Endothelial cell of umbilical vein (primary cell): ENCODE measurements around the gene ST3GAL4. TPM values are rescaled to one million over a fixed set of nuclear protein-coding genes. Genes with fewer than 3 reads are reported as not detected.

Source experiments
- BruUV-seq: library from RNA; stranded (reverse); fragments of 400-500 nt; replicated peaks from 2 replicates; lab custom pipeline; 2021; lab: Mats Ljungman, UMichigan
- CTCF ChIA-PET: fragments of 300-600, 350-600 bp; sonication (Branson Sonifier 250); formaldehyde crosslinking; loops from one replicate; lab custom pipeline; 2021; ENCODE audit warnings: antibody characterized with exemption, inconsistent platforms; lab: Charles Lee
- POLR2A ChIA-PET: fragments of 300-600, 350-600 bp; sonication (Branson Sonifier 250); formaldehyde crosslinking; loops from one replicate; lab custom pipeline; 2021; ENCODE audit warnings: antibody characterized with exemption, inconsistent platforms; lab: Charles Lee
- DNase-seq: peaks from one replicate; pipeline ENCODE4 v3.0.0-alpha.2; 2011; ENCODE audit warnings: low read depth, low spot score
- FAIRE-seq: peaks from 2 replicates; lab custom pipeline; 2011; peaks lifted over from hg19 to GRCh38; lab: Jason Lieb, UNC
- H2AFZ ChIP-seq: 2 replicates; pipeline ENCODE4 v1.6.0; 2012; ENCODE audit warnings: low read depth, low read length, control low read depth, inconsistent platforms
- H3K27ac ChIP-seq: 2 replicates; pipeline ENCODE4 v1.5.1; 2011; ENCODE audit warnings: low read depth, mild to moderate bottlenecking, control low read depth, low read length, moderate library complexity; ENCODE audit not compliant: insufficient read depth
- H3K27me3 ChIP-seq, 2 experiments: 2 replicates each; pipeline versions ENCODE4 v1.6.0 to v1.6.1; 2011; ENCODE audit warnings: low read length in 2 of 2, mixed read lengths in 1 of 2; ENCODE audit not compliant: control insufficient read depth in 2 of 2, insufficient read depth in 2 of 2
- H3K36me3 ChIP-seq, 2 experiments: 2 replicates in 1 of 2; 3 replicates in 1 of 2; pipeline ENCODE4 v1.5.1; 2011; ENCODE audit warnings: low read length in 2 of 2, mild to moderate bottlenecking in 1 of 2, moderate library complexity in 1 of 2; ENCODE audit not compliant: control insufficient read depth in 2 of 2, insufficient read depth in 2 of 2; ENCODE audit errors: extremely low read depth in 1 of 2
- H3K4me1 ChIP-seq: 3 replicates; pipeline ENCODE4 v1.5.1; 2011; ENCODE audit warnings: mild to moderate bottlenecking, low read length; ENCODE audit not compliant: control insufficient read depth, insufficient read depth; ENCODE audit errors: extremely low read depth
- H3K4me2 ChIP-seq: 2 replicates; pipeline ENCODE4 v1.6.1; 2011; ENCODE audit warnings: low read length, control low read depth, mixed read lengths; ENCODE audit not compliant: insufficient read depth
- H3K4me3 ChIP-seq, 3 experiments: fragments of 200-600 bp in 1 of 3; sonication (generic), shearing (Covaris generic) in 1 of 3; replicated peaks in 1 of 3; 2 replicates each; pipeline ENCODE4 v1.5.1; 2011 to 2016; ENCODE audit warnings: control low read depth in 3 of 3, low read length in 3 of 3, mild to moderate bottlenecking in 2 of 3, inconsistent platforms in 1 of 3, low read depth in 1 of 3, moderate library complexity in 1 of 3; ENCODE audit not compliant: insufficient read depth in 1 of 3
- H3K79me2 ChIP-seq: 2 replicates; pipeline ENCODE4 v1.6.0; 2012; ENCODE audit warnings: low read length, inconsistent platforms; ENCODE audit not compliant: control insufficient read depth, insufficient read depth
- H3K9ac ChIP-seq: replicated peaks from 2 replicates; pipeline ENCODE3; 2011; ENCODE audit warnings: low read length, control low read depth; ENCODE audit not compliant: insufficient read depth; ENCODE audit errors: extremely low read depth
- H3K9me1 ChIP-seq: replicated peaks from 3 replicates; pipeline ENCODE4 v1.6.0; 2011; ENCODE audit warnings: mild to moderate bottlenecking, low read length; ENCODE audit not compliant: control insufficient read depth, insufficient read depth; ENCODE audit errors: extremely low read depth
- H3K9me3 ChIP-seq: replicated peaks from 2 replicates; pipeline ENCODE4 v1.5.1; 2012; ENCODE audit warnings: low read length, inconsistent platforms; ENCODE audit not compliant: control insufficient read depth, insufficient read depth
- H4K20me1 ChIP-seq: replicated peaks from 2 replicates; pipeline ENCODE3; 2011; ENCODE audit warnings: mild to moderate bottlenecking, low read length; ENCODE audit not compliant: control insufficient read depth, insufficient read depth; ENCODE audit errors: extremely low read depth
- CTCF ChIP-seq, 2 donors: IDR thresholded peaks; 1 replicate in 1 of 2; 2 replicates in 1 of 2; pipeline ENCODE4 v1.5.1; 2011; ENCODE audit warnings: low read length in 2 of 2, mild to moderate bottlenecking in 2 of 2, moderate library complexity in 2 of 2, control low read depth in 1 of 2, inconsistent platforms in 1 of 2, low read depth in 1 of 2; ENCODE audit not compliant: insufficient read depth in 1 of 2; ENCODE audit errors: extremely low read depth in 1 of 2
- EZH2 ChIP-seq: IDR thresholded peaks from 2 replicates; pipeline ENCODE4 v1.6.1; 2012; ENCODE audit warnings: borderline replicate concordance, low read depth, mild to moderate bottlenecking, moderate library complexity, low read length, inconsistent platforms; ENCODE audit not compliant: severe bottlenecking
- FOS ChIP-seq: IDR thresholded peaks from 2 replicates; pipeline ENCODE4 v1.6.1; 2011; ENCODE audit warnings: mild to moderate bottlenecking, low read length, moderate library complexity, borderline replicate concordance; ENCODE audit not compliant: insufficient read depth
- GATA2 ChIP-seq: IDR thresholded peaks from 2 replicates; pipeline ENCODE4 v1.7.0; 2011; ENCODE audit warnings: low read depth, mild to moderate bottlenecking, moderate library complexity, mixed read lengths, low read length; ENCODE audit not compliant: insufficient read length, insufficient read depth
- JUN ChIP-seq: IDR thresholded peaks from 2 replicates; pipeline ENCODE4 v1.6.1; 2011; ENCODE audit warnings: borderline replicate concordance, low read depth; ENCODE audit not compliant: insufficient read length, insufficient read depth
- MYC ChIP-seq: IDR thresholded peaks from one replicate; pipeline ENCODE4 v1.6.1; 2011; ENCODE audit warnings: mild to moderate bottlenecking, low read depth, low read length
- POLR2A ChIP-seq: IDR thresholded peaks from 2 replicates; pipeline ENCODE4 v1.6.1; 2012; ENCODE audit warnings: low read depth, mild to moderate bottlenecking, control low read depth, low read length
- POLR2AphosphoS5 ChIP-seq: IDR thresholded peaks from 2 replicates; pipeline ENCODE4 v1.6.1; 2012; ENCODE audit warnings: low read depth, mild to moderate bottlenecking, control low read depth, low read length, moderate library complexity; ENCODE audit not compliant: insufficient read depth
- dilution Hi-C: fragments of 300-500 bp; cut with MboI; formaldehyde crosslinking; loops from one replicate; pipeline ENCODE4 v1.15.0; 2019; ENCODE audit warnings: low sequenced_read_pairs; ENCODE audit not compliant: extremely low pct_ligation_motif_present
- intact Hi-C: fragments of 100-400 bp; cut with micrococcal nuclease; formaldehyde crosslinking; loops from one replicate; pipeline ENCODE4 v1.10.0; 2022
- polyA plus RNA-seq, 4 experiments: library from polyadenylated mRNA; depleted of rRNA in 3 of 4; stranded (reverse) in 3 of 4; unstranded in 1 of 4; fragments of >200 nt; gene quantifications; 2 replicates each; pipeline versions ENCODE4 v1.2.1 to v1.2.3, GENCODE V29; 2011 to 2012; ENCODE audit warnings: missing spikeins in 1 of 4
- total RNA-seq: library from RNA; stranded (reverse); gene quantifications from 2 replicates; pipeline ENCODE4 v1.2.3, GENCODE V29; 2021
- TF ChIP-seq, protein P1 (sequence below): IDR thresholded peaks from 2 replicates; pipeline ENCODE4 v1.6.1; 2011; ENCODE audit not compliant: insufficient read depth, insufficient read length

ST3GAL4 gene
- total and polyA plus RNA-seq, 2 donors (not counting 3 experiments of a cell fraction or from before 2014, with no cell fraction given), result 17.7 to 19.4 TPM

DNA sequence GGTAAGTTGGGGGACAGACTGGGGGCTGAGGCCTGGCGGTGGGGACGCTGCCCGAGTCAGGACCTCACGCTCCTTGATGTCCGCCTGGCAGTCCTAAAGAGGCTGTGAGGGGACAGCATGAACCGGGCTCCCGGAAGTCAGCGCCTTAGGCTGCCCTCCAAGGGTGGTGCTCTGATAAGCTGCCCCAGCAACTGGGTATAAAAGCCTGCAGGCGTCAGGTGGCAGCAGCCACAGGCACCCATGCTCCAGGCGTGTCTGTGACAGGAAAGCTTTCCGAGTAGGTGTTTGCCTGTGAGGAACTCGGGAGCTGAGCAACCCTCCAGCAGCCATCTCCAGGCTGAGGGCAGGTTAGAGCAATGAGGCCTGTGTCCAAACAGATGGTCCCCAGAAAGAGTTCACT is 53.0 kb downstream of the ST3GAL4 start:
- no peak overlapping the region for H3K4me3 ChIP-seq
- H3K4me2 ChIP-seq, result no peak overlapping the region
- H3K79me2 ChIP-seq, result no peaks in the 10 kb centered on the region
- no peaks in the 10 kb centered on the region for H3K27me3 ChIP-seq
- no peak for FAIRE-seq
- H3K36me3 ChIP-seq, result peaks cover 0 to 5% of the 10 kb centered on the region in 2 experiments
- ChIA-PET CTCF (no interaction called here), POLR2A (no interaction called here)
- H3K9me3 ChIP-seq, result no peaks in the 10 kb centered on the region
- intact Hi-C loops (no loop called here), dilution Hi-C loops (no loop called here)
- TF ChIP-seq EZH2 (no peak), GATA2 (no peak), FOS (no peak), CTCF (IDR thresholded peaks at IDR 0.05; ENCODE audit: extremely low read depth in 1 of 2, insufficient read depth in 1 of 2, low read depth in 1 of 2, low read length in 2 of 2) (no peak), JUN (no peak), MYC (no peak), POLR2A (no peak), POLR2AphosphoS5 (no peak)
- TF ChIP-seq, protein P1, sequence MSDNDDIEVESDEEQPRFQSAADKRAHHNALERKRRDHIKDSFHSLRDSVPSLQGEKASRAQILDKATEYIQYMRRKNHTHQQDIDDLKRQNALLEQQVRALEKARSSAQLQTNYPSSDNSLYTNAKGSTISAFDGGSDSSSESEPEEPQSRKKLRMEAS, result no peak
- H3K9ac ChIP-seq, result no peak overlapping the region
- H3K27ac ChIP-seq, result no peak overlapping the region
- H2AFZ ChIP-seq, result no peak overlapping the region
- BruUV-seq, result no TSS peak
- no peaks in the 10 kb centered on the region for H3K4me1 ChIP-seq
- H4K20me1 ChIP-seq, result no peaks in the 10 kb centered on the region
- H3K9me1 ChIP-seq, result no peaks in the 10 kb centered on the region
- DNase-seq, result no peak
